ENCODE measurements around the gene ZNF576. TPM values are rescaled to one million over a fixed set of nuclear protein-coding genes. Genes with fewer than 3 reads are reported as not detected.

The ZNF576 gene
- total RNA-seq, 1 donor from 2014 or later, result 21.9 TPM

DNA sequence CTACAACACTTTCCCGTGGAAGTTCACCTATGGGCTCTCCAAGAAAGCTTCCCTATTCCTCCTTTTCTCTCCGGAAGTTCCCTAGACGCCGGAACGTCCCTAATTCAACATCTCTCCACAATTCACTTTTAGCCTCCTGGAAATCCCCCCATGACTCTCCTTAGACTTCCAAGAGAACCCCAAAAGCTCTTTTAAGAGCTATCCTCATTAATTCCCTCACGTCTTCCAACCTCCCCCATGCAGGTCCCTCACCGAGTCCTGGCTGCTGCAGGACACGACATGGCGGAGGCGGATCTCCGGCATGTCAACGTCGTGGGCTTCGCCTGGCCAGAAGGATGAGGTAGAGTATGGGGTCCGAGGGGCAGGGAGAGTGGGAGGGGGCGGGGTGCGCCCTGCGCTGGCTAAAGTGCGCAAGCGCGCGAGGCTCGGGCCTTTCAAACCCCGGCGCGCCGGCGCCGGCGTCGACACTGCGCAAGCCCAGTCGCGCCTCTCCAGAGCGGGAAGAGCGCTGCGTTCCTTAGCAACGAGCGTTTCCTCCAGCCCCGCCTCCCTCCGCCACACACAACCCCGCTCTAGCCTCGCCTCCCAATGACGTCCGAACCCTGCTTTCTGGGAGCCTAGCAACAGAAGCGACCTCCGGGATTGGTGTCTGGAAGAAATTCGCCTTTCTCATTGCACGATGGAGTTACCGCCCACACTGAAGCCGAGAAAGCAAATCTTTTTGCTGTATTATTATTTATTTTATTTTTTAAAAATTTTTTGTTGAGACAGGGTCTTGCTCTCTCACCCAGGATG, 21.0 kb upstream of the ZNF576 start, which contains the start of the genes PINLYP and XRCC1:
Gene PINLYP (plus strand): TSS at position 646 of the 795 bp plus-strand sequence. CDS start 1,391 bp downstream, outside the sequence.
Gene XRCC1 (minus strand): TSS at position 372 of the 795 bp plus-strand sequence. CDS start 69 bp downstream, at position 303.
- H3K36me3 ChIP-seq, result no peaks in the 10 kb centered on the region
- H3K27me3 ChIP-seq, result no peaks in the 10 kb centered on the region
- H3K9me3 ChIP-seq, result no peaks in the 10 kb centered on the region
- H3K27ac ChIP-seq, result peak within 1 kb of the TSS; percentile 80
- peak within 1 kb of the TSS; percentile 71 to 93 for H3K4me3 ChIP-seq
- peak in 1 of 2 donors; percentile 98 for DNase-seq (ENCODE audit: extremely low spot score in 2 of 2)
- H3K4me1 ChIP-seq, result peaks cover 17% of the 10 kb centered on the region
- intact Hi-C loops (cut with DNase I), result loop anchor here (5.0 kb wide), 1 partner anchor 38 kb away; no protein-coding TSS in a partner anchor
- TF ChIP-seq, protein P1, sequence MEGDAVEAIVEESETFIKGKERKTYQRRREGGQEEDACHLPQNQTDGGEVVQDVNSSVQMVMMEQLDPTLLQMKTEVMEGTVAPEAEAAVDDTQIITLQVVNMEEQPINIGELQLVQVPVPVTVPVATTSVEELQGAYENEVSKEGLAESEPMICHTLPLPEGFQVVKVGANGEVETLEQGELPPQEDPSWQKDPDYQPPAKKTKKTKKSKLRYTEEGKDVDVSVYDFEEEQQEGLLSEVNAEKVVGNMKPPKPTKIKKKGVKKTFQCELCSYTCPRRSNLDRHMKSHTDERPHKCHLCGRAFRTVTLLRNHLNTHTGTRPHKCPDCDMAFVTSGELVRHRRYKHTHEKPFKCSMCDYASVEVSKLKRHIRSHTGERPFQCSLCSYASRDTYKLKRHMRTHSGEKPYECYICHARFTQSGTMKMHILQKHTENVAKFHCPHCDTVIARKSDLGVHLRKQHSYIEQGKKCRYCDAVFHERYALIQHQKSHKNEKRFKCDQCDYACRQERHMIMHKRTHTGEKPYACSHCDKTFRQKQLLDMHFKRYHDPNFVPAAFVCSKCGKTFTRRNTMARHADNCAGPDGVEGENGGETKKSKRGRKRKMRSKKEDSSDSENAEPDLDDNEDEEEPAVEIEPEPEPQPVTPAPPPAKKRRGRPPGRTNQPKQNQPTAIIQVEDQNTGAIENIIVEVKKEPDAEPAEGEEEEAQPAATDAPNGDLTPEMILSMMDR (IDR thresholded peaks at IDR 0.05), result no peak
- TF ChIP-seq POLR2A (IDR thresholded peaks at IDR 0.05) (peak in 1 of 2 donors; percentile 13), POLR2AphosphoS5 (IDR thresholded peaks at IDR 0.05; ENCODE audit: insufficient read depth in 1 of 2, low read depth in 1 of 2) (peak; percentile 82 to 91)

DNA sequence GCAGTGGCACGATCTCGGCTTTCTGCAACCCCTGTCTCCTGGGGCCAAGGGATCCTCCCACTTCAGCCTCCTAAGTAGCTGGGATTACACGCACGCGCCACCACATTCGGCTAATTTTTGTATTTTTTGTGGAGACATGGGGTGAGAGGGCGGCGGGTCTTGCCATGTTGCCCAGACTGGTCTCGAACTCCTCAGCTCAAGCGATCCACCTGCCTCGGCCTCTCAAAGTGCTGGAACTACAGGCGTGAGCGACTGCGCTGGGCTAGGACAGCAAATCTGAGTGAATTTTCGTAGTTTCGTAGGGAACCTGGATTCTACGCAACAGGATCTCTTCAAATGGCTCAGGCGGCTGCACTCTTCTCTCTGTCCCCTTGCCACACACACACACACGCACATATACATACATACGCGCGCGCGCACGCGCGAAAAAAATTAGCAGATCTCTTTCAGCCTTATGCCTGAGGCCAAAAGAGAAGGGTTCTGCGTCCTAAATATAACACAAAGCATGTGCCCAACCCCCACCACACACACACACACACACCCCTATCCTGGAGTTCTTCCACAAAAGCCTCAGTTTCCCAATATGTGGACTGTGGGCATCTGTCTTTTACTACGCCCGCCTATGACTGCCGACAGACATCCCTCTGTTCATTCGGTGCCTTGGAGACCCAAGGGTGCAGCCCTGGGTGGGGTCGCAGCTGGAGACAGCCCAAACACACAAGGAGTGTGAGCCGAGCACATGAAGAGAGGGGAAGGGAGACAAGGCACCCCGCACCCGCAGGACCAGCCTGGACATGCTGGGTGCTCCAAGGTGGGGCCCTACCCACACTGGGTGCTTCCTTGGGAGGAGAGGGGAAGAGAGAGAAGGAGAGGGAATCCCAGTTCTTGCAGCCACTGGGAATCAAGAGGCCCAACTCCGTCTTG, 20.2 kb upstream of the ZNF576 start:
- peak overlapping the region; percentile 39 to 71 for H3K4me3 ChIP-seq
- no peaks in the 10 kb centered on the region for H3K36me3 ChIP-seq
- peaks cover 22% of the 10 kb centered on the region for H3K4me1 ChIP-seq
- no peaks in the 10 kb centered on the region for H3K9me3 ChIP-seq
- TF ChIP-seq POLR2A (IDR thresholded peaks at IDR 0.05), result no peak
- no peak for TF ChIP-seq POLR2AphosphoS5 (IDR thresholded peaks at IDR 0.05; ENCODE audit: insufficient read depth in 1 of 2, low read depth in 1 of 2)
- TF ChIP-seq, protein P1 (IDR thresholded peaks at IDR 0.05), result no peak
- no peak for DNase-seq (ENCODE audit: extremely low spot score in 2 of 2)
- peak overlapping the region; percentile 80 for H3K27ac ChIP-seq
- intact Hi-C loops (cut with DNase I), result loop anchor here (5.0 kb wide), 1 partner anchor 39 kb away; no protein-coding TSS in a partner anchor
- H3K27me3 ChIP-seq, result no peaks in the 10 kb centered on the region

GRCh38 chr19:43578787-43579186, 17.6 kb upstream of the ZNF576 start:
- H3K27ac ChIP-seq, result no peak overlapping the region
- no peaks in the 10 kb centered on the region for H3K27me3 ChIP-seq
- intact Hi-C loops (cut with DNase I), result loop anchor here (5.0 kb wide), 1 partner anchor 41 kb away; no protein-coding TSS in a partner anchor
- no peak overlapping the region for H3K4me3 ChIP-seq
- no peak for DNase-seq (ENCODE audit: extremely low spot score in 2 of 2)
- no peaks in the 10 kb centered on the region for H3K9me3 ChIP-seq
- TF ChIP-seq POLR2AphosphoS5 (IDR thresholded peaks at IDR 0.05; ENCODE audit: insufficient read depth in 1 of 2, low read depth in 1 of 2) (no peak), POLR2A (IDR thresholded peaks at IDR 0.05) (no peak)
- TF ChIP-seq, protein P1 (IDR thresholded peaks at IDR 0.05), result no peak
- H3K4me1 ChIP-seq, result peaks cover 29% of the 10 kb centered on the region
- no peaks in the 10 kb centered on the region for H3K36me3 ChIP-seq

- intact Hi-C loops (cut with DNase I), result no loop called here
- H3K27me3 ChIP-seq, result no peaks in the 10 kb centered on the region
- no peak for TF ChIP-seq POLR2AphosphoS5 (IDR thresholded peaks at IDR 0.05; ENCODE audit: insufficient read depth in 1 of 2, low read depth in 1 of 2)
- TF ChIP-seq, protein P1 (IDR thresholded peaks at IDR 0.05), result no peak
- no peak for TF ChIP-seq POLR2A (IDR thresholded peaks at IDR 0.05)
- H3K9me3 ChIP-seq, result no peaks in the 10 kb centered on the region
- no peaks in the 10 kb centered on the region for H3K36me3 ChIP-seq
- H3K4me1 ChIP-seq, result peaks cover 11% of the 10 kb centered on the region
- no peak for DNase-seq (ENCODE audit: extremely low spot score in 2 of 2)
- H3K4me3 ChIP-seq, result peak overlapping the region; percentile 39 to 49
- H3K27ac ChIP-seq, result peak overlapping the region; percentile 70
These were observed 14.9 kb upstream of the ZNF576 start for GRCh38 chr19:43581467-43581866.
